ENCODE results near the gene TCP11L1. TPM values are rescaled to one million over a fixed set of nuclear protein-coding genes. Genes with fewer than 3 reads are reported as not detected.

The TCP11L1 gene
- total and polyA plus RNA-seq, 2 donors (not counting 3 experiments of a cell fraction or from before 2014, with no cell fraction given), result 12.1 to 18.1 TPM

- no peaks in the 10 kb centered on the region for H4K20me1 ChIP-seq (replicated peaks; ENCODE audit: control insufficient read depth, extremely low read depth, insufficient read depth, low read length)
- no peak for FAIRE-seq
- H3K9ac ChIP-seq (replicated peaks; ENCODE audit: extremely low read depth, insufficient read depth, low read length), result no peak overlapping the region
- H2AFZ ChIP-seq (ENCODE audit: low read depth, low read length), result no peak overlapping the region
- peaks cover 12% of the 10 kb centered on the region for H3K4me1 ChIP-seq (ENCODE audit: control insufficient read depth, extremely low read depth, insufficient read depth, low read length)
- no TSS peak for BruUV-seq (replicated peaks)
- no peak overlapping the region for H3K4me3 ChIP-seq (replicated peaks in 1 of 3; ENCODE audit: insufficient read depth in 1 of 3, low read depth in 1 of 3, low read length in 3 of 3)
- POLR2A ChIA-PET, result no interaction called here
- dilution Hi-C loops (cut with MboI; ENCODE audit: extremely low pct_ligation_motif_present, low sequenced_read_pairs), result no loop called here
- TF ChIP-seq FOS (IDR thresholded peaks at IDR 0.05; ENCODE audit: borderline replicate concordance, insufficient read depth, low read length) (no peak), POLR2AphosphoS5 (IDR thresholded peaks at IDR 0.05; ENCODE audit: insufficient read depth, low read depth, low read length) (no peak), EZH2 (IDR thresholded peaks at IDR 0.05; ENCODE audit: borderline replicate concordance, low read depth, low read length, severe bottlenecking) (no peak), MYC (IDR thresholded peaks at IDR 0.05; ENCODE audit: low read depth, low read length) (no peak), MAX (IDR thresholded peaks at IDR 0.05; ENCODE audit: insufficient read depth, insufficient read length) (no peak), JUN (IDR thresholded peaks at IDR 0.05; ENCODE audit: borderline replicate concordance, insufficient read depth, insufficient read length, low read depth) (no peak)
- H3K79me2 ChIP-seq (ENCODE audit: control insufficient read depth, insufficient read depth, low read length), result peaks cover 3% of the 10 kb centered on the region
- H3K27me3 ChIP-seq (ENCODE audit: control insufficient read depth in 2 of 2, insufficient read depth in 2 of 2, low read length in 2 of 2), result no peaks in the 10 kb centered on the region
- DNase-seq (ENCODE audit: low read depth, low spot score), result no peak
- peak overlapping the region; percentile 96 for H3K4me2 ChIP-seq (ENCODE audit: insufficient read depth, low read length)
- H3K36me3 ChIP-seq (ENCODE audit: control insufficient read depth in 2 of 2, extremely low read depth in 1 of 2, insufficient read depth in 2 of 2, low read length in 2 of 2), result no peaks in the 10 kb centered on the region
- H3K9me3 ChIP-seq (replicated peaks; ENCODE audit: control insufficient read depth, insufficient read depth, low read length), result no peaks in the 10 kb centered on the region
- no peaks in the 10 kb centered on the region for H3K9me1 ChIP-seq (replicated peaks; ENCODE audit: control insufficient read depth, extremely low read depth, insufficient read depth, low read length)
- intact Hi-C loops (cut with micrococcal nuclease), result no loop called here
- no peak overlapping the region for H3K27ac ChIP-seq (ENCODE audit: insufficient read depth, low read depth, low read length)
- CTCF ChIA-PET, result no interaction called here
Measured at GRCh38 chr11:33040862-33041453, 1.6 kb downstream of the TCP11L1 start.

- no peak for TF ChIP-seq MYC (IDR thresholded peaks at IDR 0.05; ENCODE audit: low read depth, low read length)
- no peak for TF ChIP-seq POLR2A (IDR thresholded peaks at IDR 0.05; ENCODE audit: low read depth, low read length)
- no peak for TF ChIP-seq MAX (IDR thresholded peaks at IDR 0.05; ENCODE audit: insufficient read depth, insufficient read length)
- TF ChIP-seq GATA2 (IDR thresholded peaks at IDR 0.05; ENCODE audit: insufficient read depth, insufficient read length, low read depth, low read length), result no peak
- no peak for TF ChIP-seq POLR2AphosphoS5 (IDR thresholded peaks at IDR 0.05; ENCODE audit: insufficient read depth, low read depth, low read length)
- TF ChIP-seq EZH2 (IDR thresholded peaks at IDR 0.05; ENCODE audit: borderline replicate concordance, low read depth, low read length, severe bottlenecking), result no peak
- TF ChIP-seq FOS (IDR thresholded peaks at IDR 0.05; ENCODE audit: borderline replicate concordance, insufficient read depth, low read length), result no peak
- no peak for TF ChIP-seq CTCF (IDR thresholded peaks at IDR 0.05; ENCODE audit: extremely low read depth in 1 of 2, insufficient read depth in 1 of 2, low read depth in 1 of 2, low read length in 2 of 2)
- no peak for TF ChIP-seq JUN (IDR thresholded peaks at IDR 0.05; ENCODE audit: borderline replicate concordance, insufficient read depth, insufficient read length, low read depth)
- H3K79me2 ChIP-seq (ENCODE audit: control insufficient read depth, insufficient read depth, low read length), result peaks cover 3% of the 10 kb centered on the region
- dilution Hi-C loops (cut with MboI; ENCODE audit: extremely low pct_ligation_motif_present, low sequenced_read_pairs) (no loop called here), intact Hi-C loops (cut with micrococcal nuclease) (no loop called here)
- ChIA-PET POLR2A (no interaction called here), CTCF (interaction anchor here (1.0 to 1.7 kb wide), 3 partner anchors 12 to 23 kb away, joined by 3 to 5 read pairs (median 3); no protein-coding TSS in a partner anchor)
- FAIRE-seq, result no peak
- H3K36me3 ChIP-seq (ENCODE audit: control insufficient read depth in 2 of 2, extremely low read depth in 1 of 2, insufficient read depth in 2 of 2, low read length in 2 of 2), result no peaks in the 10 kb centered on the region
- DNase-seq (ENCODE audit: low read depth, low spot score), result no peak
- no peak overlapping the region for H3K9ac ChIP-seq (replicated peaks; ENCODE audit: extremely low read depth, insufficient read depth, low read length)
- H4K20me1 ChIP-seq (replicated peaks; ENCODE audit: control insufficient read depth, extremely low read depth, insufficient read depth, low read length), result no peaks in the 10 kb centered on the region
- no peak overlapping the region for H3K27ac ChIP-seq (ENCODE audit: insufficient read depth, low read depth, low read length)
- H3K4me1 ChIP-seq (ENCODE audit: control insufficient read depth, extremely low read depth, insufficient read depth, low read length), result peaks cover 12% of the 10 kb centered on the region
- H3K4me3 ChIP-seq (replicated peaks in 1 of 3; ENCODE audit: insufficient read depth in 1 of 3, low read depth in 1 of 3, low read length in 3 of 3), result no peak overlapping the region
- H2AFZ ChIP-seq (ENCODE audit: low read depth, low read length), result no peak overlapping the region
- H3K9me3 ChIP-seq (replicated peaks; ENCODE audit: control insufficient read depth, insufficient read depth, low read length), result no peaks in the 10 kb centered on the region
- H3K9me1 ChIP-seq (replicated peaks; ENCODE audit: control insufficient read depth, extremely low read depth, insufficient read depth, low read length), result peaks cover 5% of the 10 kb centered on the region
- BruUV-seq (replicated peaks), result no TSS peak
- H3K27me3 ChIP-seq (ENCODE audit: control insufficient read depth in 2 of 2, insufficient read depth in 2 of 2, low read length in 2 of 2), result no peaks in the 10 kb centered on the region
- no peak overlapping the region for H3K4me2 ChIP-seq (ENCODE audit: insufficient read depth, low read length)
Measured at GRCh38 chr11:33043221-33043830, 4.0 kb downstream of the TCP11L1 start.

All from endothelial cell of umbilical vein (primary cell).